ENCODE measurements around the gene CD300A. TPM values are rescaled to one million over a fixed set of nuclear protein-coding genes. Genes with fewer than 3 reads are reported as not detected.

Gene CD300A
- total RNA-seq, 4 donors from 2014 or later: 1.4 to 2.5 TPM; not detected in 2

GRCh38 chr17:74467221-74467951 lies 952 bp downstream of the CD300A start:
- H3K4me1 ChIP-seq: no peaks in the 10 kb centered on the region
- in situ Hi-C loops (cut with MboI; ENCODE audit: low sequenced_read_pairs in 4 of 4): no loop called here
- H3K36me3 ChIP-seq: no peaks in the 10 kb centered on the region
- no peaks in the 10 kb centered on the region for H3K27me3 ChIP-seq
- peak overlapping the region in 1 of 4 donors; percentile 30 for H3K4me3 ChIP-seq
- no peak overlapping the region for H3K27ac ChIP-seq
- H3K9me3 ChIP-seq: no peaks in the 10 kb centered on the region
- DNase-seq: no peak
- TF ChIP-seq POLR2A (IDR thresholded peaks at IDR 0.05) (no peak), CTCF (IDR thresholded peaks at IDR 0.05 in 4 of 5, conservative IDR thresholded peaks at IDR 0.05 in 1 of 5) (no peak)
- ATAC-seq: peak in 1 of 2 donors; percentile 32
- intact Hi-C loops (cut with DNase I; ENCODE audit: low total_unique reads): loop anchor here (5.0 kb wide), 1 partner anchor 65 kb away; the partner anchor contains the start of gene CD300LB

GRCh38 chr17:74471341-74471740 lies 4.9 kb downstream of the CD300A start:
- H3K4me3 ChIP-seq: no peak overlapping the region
- H3K9me3 ChIP-seq: no peaks in the 10 kb centered on the region
- ATAC-seq (no peak), DNase-seq (no peak)
- no peaks in the 10 kb centered on the region for H3K4me1 ChIP-seq
- H3K36me3 ChIP-seq: no peaks in the 10 kb centered on the region
- no peak overlapping the region for H3K27ac ChIP-seq
- intact Hi-C loops (cut with DNase I; ENCODE audit: low total_unique reads): no loop called here
- in situ Hi-C loops (cut with MboI; ENCODE audit: low sequenced_read_pairs in 4 of 4): no loop called here
- H3K27me3 ChIP-seq: no peaks in the 10 kb centered on the region
- no peak for TF ChIP-seq POLR2A (IDR thresholded peaks at IDR 0.05)
- no peak for TF ChIP-seq CTCF (IDR thresholded peaks at IDR 0.05 in 4 of 5, conservative IDR thresholded peaks at IDR 0.05 in 1 of 5)

- in situ Hi-C loops (cut with MboI; ENCODE audit: low sequenced_read_pairs in 4 of 4): no loop called here
- TF ChIP-seq CTCF (IDR thresholded peaks at IDR 0.05 in 4 of 5, conservative IDR thresholded peaks at IDR 0.05 in 1 of 5) (no peak), POLR2A (IDR thresholded peaks at IDR 0.05) (no peak)
Observed at GRCh38 chr17:74472890-74473289, 6.5 kb downstream of the CD300A start.

GRCh38 chr17:74473294-74473693 lies 6.9 kb downstream of the CD300A start:
- TF ChIP-seq CTCF (IDR thresholded peaks at IDR 0.05 in 4 of 5, conservative IDR thresholded peaks at IDR 0.05 in 1 of 5): no peak
- no peak for TF ChIP-seq POLR2A (IDR thresholded peaks at IDR 0.05)
- Histone ChIP-seq H3K27ac (no peak overlapping the region), H3K9me3 (no peaks in the 10 kb centered on the region), H3K27me3 (no peaks in the 10 kb centered on the region), H3K36me3 (no peaks in the 10 kb centered on the region), H3K4me1 (no peaks in the 10 kb centered on the region), H3K4me3 (no peak overlapping the region)
- intact Hi-C loops (cut with DNase I; ENCODE audit: low total_unique reads) (no loop called here), in situ Hi-C loops (cut with MboI; ENCODE audit: low sequenced_read_pairs in 4 of 4) (no loop called here)
- no peak for ATAC-seq
- no peak for DNase-seq

More at GRCh38 chr17:74472890-74473289, 6.5 kb downstream of the CD300A start:
- Histone ChIP-seq H3K36me3 (no peaks in the 10 kb centered on the region), H3K4me3 (no peak overlapping the region), H3K9me3 (no peaks in the 10 kb centered on the region), H3K27ac (no peak overlapping the region), H3K27me3 (no peaks in the 10 kb centered on the region), H3K4me1 (no peaks in the 10 kb centered on the region)
- no peak for ATAC-seq
- no peak for DNase-seq
- intact Hi-C loops (cut with DNase I; ENCODE audit: low total_unique reads): no loop called here
